K562 (cell line): Measurements from ENCODE around the gene SRPRA. TPM values are rescaled to one million over a fixed set of nuclear protein-coding genes. Genes with fewer than 3 reads are reported as not detected.

Experiments
- ATF1 ChIP-seq, 2 experiments: fragments of 450-650 bp in 1 of 2; IDR thresholded peaks; 2 replicates each; pipeline ENCODE4 v1.6.1; 2016; ENCODE audit warnings: missing compliant biosample characterization in 1 of 2, missing genetic modification characterization in 1 of 2
- CTBP1 ChIP-seq: fragments of 450-650 bp; IDR thresholded peaks from 2 replicates; pipeline ENCODE4 v1.6.1; 2016; ENCODE audit warnings: borderline replicate concordance
- DACH1 ChIP-seq: fragments of 450-650 bp; IDR thresholded peaks from 2 replicates; pipeline ENCODE4 v1.6.1; 2018; ENCODE audit not compliant: partially characterized antibody
- EP400 ChIP-seq: fragments of 450-650 bp; IDR thresholded peaks from 2 replicates; pipeline ENCODE4 v1.6.1; 2017; ENCODE audit warnings: antibody characterized with exemption, mild to moderate bottlenecking, moderate library complexity
- KHSRP ChIP-seq: fragments of 450-650 bp; IDR thresholded peaks from 2 replicates; pipeline ENCODE4 v1.6.1; 2017
- KLF1 ChIP-seq: fragments of 450-650 bp; IDR thresholded peaks from 2 replicates; pipeline ENCODE4 v1.6.1; 2016; ENCODE audit warnings: missing genetic modification characterization, missing compliant biosample characterization
- MLLT1 ChIP-seq, 2 experiments: fragments of 450-650 bp; IDR thresholded peaks; 2 replicates each; pipeline ENCODE4 v1.6.1; 2016
- RBFOX2 ChIP-seq: fragments of 200-400 bp; formaldehyde crosslinking; IDR thresholded peaks from 2 replicates; pipeline ENCODE4 v1.6.1; 2017; ENCODE audit warnings: low read depth, mild to moderate bottlenecking, low read length, moderate library complexity
- REST ChIP-seq, 2 experiments: fragments of 450-650 bp; formaldehyde crosslinking in 1 of 2; IDR thresholded peaks; 2 replicates each; pipeline versions ENCODE4 v1.4.0 to v1.6.1; 2014 to 2020; ENCODE audit warnings: mild to moderate bottlenecking in 2 of 2, borderline replicate concordance in 1 of 2, low read depth in 1 of 2
- TAF1 ChIP-seq: IDR thresholded peaks from 2 replicates; pipeline ENCODE4 v1.6.1; 2011; ENCODE audit warnings: mild to moderate bottlenecking, low read length, moderate library complexity; ENCODE audit not compliant: insufficient read depth, control insufficient read depth, severe bottlenecking; ENCODE audit errors: extremely low read depth
- YBX1 ChIP-seq: fragments of 450-650 bp; IDR thresholded peaks from 2 replicates; pipeline ENCODE4 v1.7.1; 2016; ENCODE audit warnings: mild to moderate bottlenecking
- polyA plus RNA-seq, 8 experiments: library from polyadenylated mRNA; depleted of rRNA in 4 of 8; stranded (reverse) in 5 of 8; unstranded in 3 of 8; fragments of >200 nt; fragmentation: Nextera tagmentation in 2 of 8; fragmentation: Illumina TruSeq in 1 of 8; extraction: Ambion mirVana in 2 of 8; extraction: Trizol in 1 of 8; gene quantifications; 2 replicates each; pipeline versions ENCODE4 v1.2.1 to v1.2.3, GENCODE V29; 2011 to 2014; ENCODE audit warnings: inconsistent platforms in 1 of 8, missing spikeins in 1 of 8
- total RNA-seq, 7 experiments: library from RNA; depleted of rRNA in 6 of 7; stranded (reverse); fragments of >200 nt in 6 of 7; fragmentation: Illumina TruSeq in 2 of 7; extraction: Trizol in 2 of 7; gene quantifications; 2 replicates each; pipeline versions ENCODE4 v1.2.1 to v1.2.3, GENCODE V29; 2011 to 2021; ENCODE audit warnings: low replicate concordance in 1 of 7
- TF ChIP-seq, protein P1 (sequence below): sonication (generic); formaldehyde crosslinking; IDR thresholded peaks from 2 replicates; pipeline ENCODE4 v1.5.0; 2020; ENCODE audit warnings: missing genetic modification reagents
- TF ChIP-seq, protein P2 (sequence below): fragments of 450-650 bp; IDR thresholded peaks from 2 replicates; pipeline ENCODE4 v1.7.1; 2018; ENCODE audit warnings: mild to moderate bottlenecking, low read depth; ENCODE audit not compliant: partially characterized antibody

The SRPRA gene
- total and polyA plus RNA-seq, 9 of the 15 experiments (the other 6 are each of a cell fraction or from before 2014, with no cell fraction given) = 33.5 to 124 (median 80.0) TPM

- TF ChIP-seq REST (IDR thresholded peaks at IDR 0.05; ENCODE audit: borderline replicate concordance) = 0 out of 2 replicates have a peak, but pooled peaks have one; percentile 24
- TF ChIP-seq REST (CRISPR knock-in tag; IDR thresholded peaks at IDR 0.05; ENCODE audit: low read depth) = no peak
- TF ChIP-seq CTBP1 = peak; percentile 81
- TF ChIP-seq KHSRP = peak; percentile 86
- TF ChIP-seq ATF1 (CRISPR knock-in tag; IDR thresholded peaks at IDR 0.05) = peak; percentile 93
- peak; percentile 99 for TF ChIP-seq ATF1 (tag; IDR thresholded peaks at IDR 0.05)
- TF ChIP-seq, protein P1, sequence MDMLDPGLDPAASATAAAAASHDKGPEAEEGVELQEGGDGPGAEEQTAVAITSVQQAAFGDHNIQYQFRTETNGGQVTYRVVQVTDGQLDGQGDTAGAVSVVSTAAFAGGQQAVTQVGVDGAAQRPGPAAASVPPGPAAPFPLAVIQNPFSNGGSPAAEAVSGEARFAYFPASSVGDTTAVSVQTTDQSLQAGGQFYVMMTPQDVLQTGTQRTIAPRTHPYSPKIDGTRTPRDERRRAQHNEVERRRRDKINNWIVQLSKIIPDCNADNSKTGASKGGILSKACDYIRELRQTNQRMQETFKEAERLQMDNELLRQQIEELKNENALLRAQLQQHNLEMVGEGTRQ = peak; percentile 92
- peak; percentile 97 for TF ChIP-seq RBFOX2
- TF ChIP-seq, protein P2, sequence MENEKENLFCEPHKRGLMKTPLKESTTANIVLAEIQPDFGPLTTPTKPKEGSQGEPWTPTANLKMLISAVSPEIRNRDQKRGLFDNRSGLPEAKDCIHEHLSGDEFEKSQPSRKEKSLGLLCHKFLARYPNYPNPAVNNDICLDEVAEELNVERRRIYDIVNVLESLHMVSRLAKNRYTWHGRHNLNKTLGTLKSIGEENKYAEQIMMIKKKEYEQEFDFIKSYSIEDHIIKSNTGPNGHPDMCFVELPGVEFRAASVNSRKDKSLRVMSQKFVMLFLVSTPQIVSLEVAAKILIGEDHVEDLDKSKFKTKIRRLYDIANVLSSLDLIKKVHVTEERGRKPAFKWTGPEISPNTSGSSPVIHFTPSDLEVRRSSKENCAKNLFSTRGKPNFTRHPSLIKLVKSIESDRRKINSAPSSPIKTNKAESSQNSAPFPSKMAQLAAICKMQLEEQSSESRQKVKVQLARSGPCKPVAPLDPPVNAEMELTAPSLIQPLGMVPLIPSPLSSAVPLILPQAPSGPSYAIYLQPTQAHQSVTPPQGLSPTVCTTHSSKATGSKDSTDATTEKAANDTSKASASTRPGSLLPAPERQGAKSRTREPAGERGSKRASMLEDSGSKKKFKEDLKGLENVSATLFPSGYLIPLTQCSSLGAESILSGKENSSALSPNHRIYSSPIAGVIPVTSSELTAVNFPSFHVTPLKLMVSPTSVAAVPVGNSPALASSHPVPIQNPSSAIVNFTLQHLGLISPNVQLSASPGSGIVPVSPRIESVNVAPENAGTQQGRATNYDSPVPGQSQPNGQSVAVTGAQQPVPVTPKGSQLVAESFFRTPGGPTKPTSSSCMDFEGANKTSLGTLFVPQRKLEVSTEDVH = peak; percentile 94
- no peak for TF ChIP-seq YBX1
- TF ChIP-seq MLLT1 (IDR thresholded peaks at IDR 0.05) = peak in 1 of 2 experiments; percentile 84; a peak in 2 of 4 replicates
- TF ChIP-seq TAF1 = peak; percentile 92
- TF ChIP-seq KLF1 (tag) = peak; percentile 43; the same call in 1 of the 2 replicates
- no peak for TF ChIP-seq DACH1
- TF ChIP-seq EP400 = peak; percentile 98
Observed at GRCh38 chr11:126268708-126269579, at the start of gene SRPRA, which contains the start of gene FOXRED1 (continued).
